ENCODE data around the gene LZTS2. TPM values are rescaled to one million over a fixed set of nuclear protein-coding genes. Genes with fewer than 3 reads are reported as not detected.

LZTS2 gene
- total RNA-seq, 2 experiments from 2014 or later, result 11.6 to 13.8 TPM

DNA sequence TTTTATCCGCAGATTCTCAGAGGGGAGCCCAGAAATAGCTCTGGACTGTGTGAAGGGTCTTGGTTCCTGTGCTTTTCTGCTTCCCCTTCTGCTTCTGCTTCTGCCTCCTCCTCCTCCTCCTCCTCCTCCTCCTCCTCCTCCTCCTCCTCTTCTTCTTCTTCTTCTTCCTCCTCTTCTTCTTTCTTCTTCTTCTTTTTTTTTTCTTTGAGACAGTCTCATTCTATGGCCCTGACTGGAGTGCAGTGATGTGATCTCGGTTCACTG is 19.8 kb downstream of the LZTS2 start:
- peaks cover 40% of the 10 kb centered on the region for H3K27me3 Mint-ChIP-seq (ENCODE audit: low read depth)
- ChIA-PET POLR2A (no interaction called here), CTCF (interaction anchor here (0.6 to 6.8 kb wide), 22 partner anchors 12 to 569 kb away, joined by 3 to 169 read pairs (median 5); partner anchors contain the start of genes DPCD, KAZALD1, LZTS2 and PDZD7)
- no peaks in the 10 kb centered on the region for H3K36me3 Mint-ChIP-seq (ENCODE audit: low read depth)
- no peak overlapping the region for H3K4me3 Mint-ChIP-seq
- H3K4me1 Mint-ChIP-seq (ENCODE audit: low read depth), result peaks cover 7% of the 10 kb centered on the region
- no peak for DNase-seq
- ATAC-seq, result no peak
- no peak overlapping the region for H3K27ac Mint-ChIP-seq
- H3K9me3 Mint-ChIP-seq (ENCODE audit: insufficient read depth), result no peaks in the 10 kb centered on the region

DNA sequence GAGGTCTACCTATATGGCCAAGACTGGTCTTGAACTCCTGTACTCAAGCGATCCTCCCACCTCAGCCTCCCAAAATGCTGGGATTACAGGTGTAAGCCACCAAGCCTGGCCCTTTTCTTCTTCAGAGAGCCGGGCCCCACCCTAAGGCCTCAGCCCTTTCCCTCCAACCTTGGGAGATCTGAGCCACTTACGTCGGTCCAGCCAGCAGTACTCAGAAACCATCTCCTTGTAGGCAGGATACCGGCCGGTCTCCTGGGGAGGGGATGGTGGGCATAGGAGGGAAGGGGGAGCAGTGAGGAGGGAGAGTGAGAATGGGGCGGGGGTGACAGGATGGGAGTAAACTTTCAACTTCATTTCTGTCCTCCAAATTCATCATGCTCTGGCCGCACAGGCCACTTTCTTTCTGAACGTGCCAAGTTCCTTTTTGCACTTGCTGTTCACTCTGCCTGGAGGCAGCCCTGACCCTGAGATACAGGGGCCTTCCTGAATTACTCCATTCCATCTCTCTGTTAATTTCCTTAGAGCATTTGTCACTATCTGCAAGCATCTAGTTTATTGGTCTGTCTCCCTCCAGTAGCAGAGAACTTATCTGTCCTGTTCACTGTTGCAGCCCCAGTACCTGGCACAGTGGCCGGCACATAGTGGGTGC is 20.9 kb downstream of the LZTS2 start:
- H3K4me1 Mint-ChIP-seq (ENCODE audit: low read depth), result peaks cover 5% of the 10 kb centered on the region
- no peak for DNase-seq
- no peak for ATAC-seq
- POLR2A ChIA-PET, result no interaction called here
- CTCF ChIA-PET, result interaction anchor here (2.3 to 6.8 kb wide), 4 partner anchors 11 to 22 kb away, joined by 16 to 169 read pairs (median 92); partner anchors contain the start of genes LZTS2, PDZD7 and SFXN3
- H3K27ac Mint-ChIP-seq, result no peak overlapping the region
- no peak overlapping the region for H3K4me3 Mint-ChIP-seq
- no peaks in the 10 kb centered on the region for H3K9me3 Mint-ChIP-seq (ENCODE audit: insufficient read depth)
- H3K36me3 Mint-ChIP-seq (ENCODE audit: low read depth), result no peaks in the 10 kb centered on the region
- H3K27me3 Mint-ChIP-seq (ENCODE audit: low read depth), result peaks cover 32% of the 10 kb centered on the region

DNA sequence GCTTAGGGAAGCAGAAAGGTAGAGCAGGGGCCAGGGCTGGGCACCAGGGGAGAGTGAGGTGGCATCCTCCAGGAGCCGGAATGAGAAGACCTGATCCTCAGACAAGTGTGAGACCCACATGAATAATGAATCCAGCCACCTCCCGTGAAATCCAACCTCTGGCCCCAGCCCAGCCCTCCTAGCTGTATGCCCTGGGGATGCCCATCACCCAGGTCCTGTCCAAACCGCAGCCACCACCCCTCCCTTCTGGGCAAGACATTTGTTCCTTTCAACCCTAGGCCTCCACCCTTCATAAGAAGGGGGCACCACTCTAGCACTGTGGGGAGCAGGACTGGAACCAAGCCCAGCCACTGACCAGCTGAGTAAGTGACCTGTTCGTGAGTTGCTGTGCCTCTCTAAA is 21.6 kb downstream of the LZTS2 start:
- Mint-ChIP-seq H3K4me1 (ENCODE audit: low read depth) (peaks cover 5% of the 10 kb centered on the region), H3K9me3 (ENCODE audit: insufficient read depth) (no peaks in the 10 kb centered on the region), H3K27me3 (ENCODE audit: low read depth) (peaks cover 28% of the 10 kb centered on the region), H3K4me3 (no peak overlapping the region), H3K27ac (no peak overlapping the region), H3K36me3 (ENCODE audit: low read depth) (no peaks in the 10 kb centered on the region)
- CTCF ChIA-PET, result no interaction called here
- DNase-seq (no peak), ATAC-seq (no peak)
- POLR2A ChIA-PET, result no interaction called here

DNA sequence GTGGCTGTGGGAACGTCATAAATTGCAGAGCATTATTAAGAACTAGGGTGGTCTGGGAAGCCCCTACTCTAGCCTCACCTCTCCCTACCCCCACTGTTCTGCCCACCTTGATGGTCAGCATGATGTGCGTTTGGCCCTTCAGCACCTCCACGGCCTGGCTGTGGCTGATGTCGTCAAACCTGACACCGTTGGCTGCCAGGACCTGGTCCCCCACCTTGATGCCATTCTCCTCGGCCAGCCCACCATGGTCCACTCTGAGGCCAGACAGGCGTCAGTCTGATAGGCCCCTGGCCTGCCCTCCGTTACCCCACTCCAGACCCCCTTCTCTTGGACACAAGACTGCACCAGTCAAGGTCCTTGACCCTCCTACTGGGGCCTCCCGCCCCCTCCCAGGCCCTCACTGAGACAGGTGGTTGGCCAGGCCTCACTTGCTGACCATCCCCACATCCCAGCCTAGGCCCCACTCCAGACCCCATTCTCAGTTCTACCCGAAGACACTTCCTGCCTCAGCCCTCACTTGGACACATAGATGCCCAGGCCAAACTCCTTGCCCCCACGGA is 22.2 kb downstream of the LZTS2 start:
- ChIA-PET CTCF (no interaction called here), POLR2A (no interaction called here)
- no peak overlapping the region for H3K4me3 Mint-ChIP-seq
- H3K9me3 Mint-ChIP-seq (ENCODE audit: insufficient read depth), result no peaks in the 10 kb centered on the region
- no peaks in the 10 kb centered on the region for H3K36me3 Mint-ChIP-seq (ENCODE audit: low read depth)
- DNase-seq (no peak), ATAC-seq (no peak)
- peaks cover 23% of the 10 kb centered on the region for H3K27me3 Mint-ChIP-seq (ENCODE audit: low read depth)
- H3K4me1 Mint-ChIP-seq (ENCODE audit: low read depth), result peaks cover 5% of the 10 kb centered on the region
- no peak overlapping the region for H3K27ac Mint-ChIP-seq

DNA sequence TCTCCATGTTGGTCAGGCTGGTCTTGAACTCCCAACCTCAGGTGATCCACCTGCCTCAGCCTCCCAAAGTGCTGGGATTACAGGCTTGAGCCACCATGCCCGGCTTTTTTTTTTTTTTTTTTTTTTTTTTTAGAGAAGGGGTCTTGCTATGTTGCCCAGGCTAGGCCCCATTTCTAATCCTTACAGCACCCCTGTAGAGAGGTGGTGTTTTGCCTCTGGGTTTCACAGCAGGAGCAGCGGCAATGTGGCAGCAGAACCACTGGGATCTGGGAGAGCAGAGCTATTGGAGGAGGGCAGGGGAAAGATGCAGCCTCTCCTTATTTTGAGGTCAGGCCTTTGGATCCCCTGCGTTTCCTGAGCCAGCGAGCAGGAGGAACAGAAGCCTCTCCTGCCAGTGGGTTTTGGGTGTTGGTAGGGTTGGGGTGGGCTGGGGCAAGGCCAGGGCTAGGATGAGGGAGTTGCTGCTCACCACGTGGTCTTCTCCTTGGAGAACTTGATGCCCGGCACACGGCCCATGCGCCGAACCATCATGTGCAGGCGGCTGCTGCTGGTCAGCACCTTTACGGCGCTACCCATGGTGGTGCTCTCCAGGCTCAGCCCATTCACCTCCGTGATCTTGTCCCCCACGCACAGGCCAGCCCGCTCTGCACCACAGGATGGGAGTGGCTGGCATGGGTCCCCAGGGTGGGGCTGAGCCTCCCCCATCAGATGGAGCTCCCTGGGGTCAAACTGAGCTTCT is 23.5 kb downstream of the LZTS2 start:
- no peak overlapping the region for H3K27ac Mint-ChIP-seq
- H3K36me3 Mint-ChIP-seq (ENCODE audit: low read depth), result no peaks in the 10 kb centered on the region
- ChIA-PET POLR2A (no interaction called here), CTCF (interaction anchor here (1.9 kb wide), 1 partner anchor 9 kb away, joined by 7 read pairs; no protein-coding TSS in a partner anchor)
- peaks cover 5% of the 10 kb centered on the region for H3K4me1 Mint-ChIP-seq (ENCODE audit: low read depth)
- no peak for DNase-seq
- H3K4me3 Mint-ChIP-seq, result no peak overlapping the region
- H3K27me3 Mint-ChIP-seq (ENCODE audit: low read depth), result peaks cover 17% of the 10 kb centered on the region
- no peak for ATAC-seq
- H3K9me3 Mint-ChIP-seq (ENCODE audit: insufficient read depth), result no peaks in the 10 kb centered on the region

DNA sequence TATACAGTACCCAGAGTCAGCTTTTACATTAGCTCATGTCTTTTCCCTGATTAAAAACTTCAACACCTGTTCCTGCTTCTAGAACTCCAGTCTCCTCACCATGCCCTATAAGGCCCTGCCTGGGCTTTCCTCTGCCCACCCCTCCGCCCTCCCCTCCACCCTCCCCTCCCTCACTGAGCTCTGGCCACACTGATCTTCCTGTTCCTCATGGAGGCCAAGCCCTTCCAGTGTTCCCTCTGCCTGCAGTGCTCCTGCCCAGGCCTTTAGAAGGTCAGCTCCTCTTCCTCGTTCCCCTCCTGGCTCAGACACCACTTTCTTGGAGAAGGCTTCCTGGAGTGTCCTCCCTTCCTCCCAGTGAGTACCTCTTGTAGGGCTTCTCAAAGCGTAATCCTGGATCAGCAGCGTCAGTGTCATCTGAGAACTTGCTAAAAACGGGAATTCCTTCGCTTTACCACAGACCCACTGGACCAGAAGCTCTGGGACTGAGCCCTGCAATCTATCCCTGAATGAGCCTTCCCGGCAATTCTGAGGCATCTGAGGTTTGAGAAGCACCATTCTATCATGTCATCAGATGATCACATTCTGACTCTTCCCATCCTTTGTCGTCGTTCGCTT is 27.6 kb downstream of the LZTS2 start:
- peaks cover 17% of the 10 kb centered on the region for H3K27me3 Mint-ChIP-seq (ENCODE audit: low read depth)

DNA sequence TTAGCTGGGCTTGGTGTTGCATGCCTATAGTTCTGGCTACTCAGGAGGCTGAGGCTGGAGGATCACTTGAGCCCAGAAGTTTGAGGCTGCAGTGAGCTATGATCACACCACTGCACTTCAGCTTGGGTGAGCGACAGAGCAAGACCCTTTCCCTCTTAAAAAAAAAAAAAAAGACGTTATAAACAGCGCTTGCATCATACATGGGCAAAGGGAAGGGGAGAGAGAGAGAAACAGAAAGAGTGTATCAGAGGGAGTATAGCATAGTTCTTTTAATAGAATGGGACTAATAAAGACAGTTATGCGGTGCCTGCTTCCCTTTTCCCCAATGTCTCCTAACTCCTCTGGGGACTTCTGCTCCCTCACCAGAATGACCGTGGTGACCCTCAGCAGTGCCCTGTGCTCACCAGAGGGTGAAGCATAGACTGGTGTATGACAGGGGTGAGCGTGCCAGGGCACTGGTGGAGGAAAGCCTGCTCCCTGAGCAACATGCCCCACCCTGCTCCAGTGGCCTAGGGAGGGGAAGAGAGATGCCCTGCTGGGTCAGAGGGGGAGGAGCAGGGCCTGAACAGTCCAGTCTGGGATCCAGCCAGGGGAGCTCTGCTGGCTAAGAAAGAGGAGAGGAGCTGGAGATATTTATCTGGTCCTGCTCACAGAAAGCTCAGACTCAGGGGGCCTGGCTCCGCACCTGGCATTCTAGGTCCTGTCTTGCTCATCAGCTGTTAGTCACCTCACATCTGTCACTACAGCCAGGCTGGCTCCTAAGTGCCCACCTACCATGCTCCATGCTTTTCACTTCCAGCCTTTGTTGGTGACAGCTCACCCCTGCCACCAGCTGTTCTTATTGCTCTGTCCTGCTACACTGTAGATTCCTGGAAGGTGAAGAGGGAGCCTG is 29.1 kb downstream of the LZTS2 start:
- H3K4me3 Mint-ChIP-seq, result no peak overlapping the region
- no peak overlapping the region for H3K27ac Mint-ChIP-seq
- CTCF ChIA-PET, result interaction anchor here (0.8 to 14.0 kb wide), 5 partner anchors 10 to 33 kb away, joined by 3 to 169 read pairs (median 3); partner anchors contain the start of gene KAZALD1
- no peaks in the 10 kb centered on the region for H3K9me3 Mint-ChIP-seq (ENCODE audit: insufficient read depth)
- H3K4me1 Mint-ChIP-seq (ENCODE audit: low read depth), result peaks cover 20% of the 10 kb centered on the region
- DNase-seq (no peak), ATAC-seq (no peak)
- H3K36me3 Mint-ChIP-seq (ENCODE audit: low read depth), result no peaks in the 10 kb centered on the region
- POLR2A ChIA-PET, result no interaction called here
- H3K27me3 Mint-ChIP-seq (ENCODE audit: low read depth), result peaks cover 17% of the 10 kb centered on the region

More for the DNA sequence above, 27.6 kb downstream of the LZTS2 start:
- Mint-ChIP-seq H3K9me3 (ENCODE audit: insufficient read depth) (no peaks in the 10 kb centered on the region), H3K36me3 (ENCODE audit: low read depth) (no peaks in the 10 kb centered on the region), H3K4me1 (ENCODE audit: low read depth) (peaks cover 6% of the 10 kb centered on the region), H3K4me3 (no peak overlapping the region), H3K27ac (no peak overlapping the region)
- ChIA-PET CTCF (interaction anchor here (1.0 to 14.0 kb wide), 4 partner anchors 10 to 32 kb away, joined by 3 to 169 read pairs (median 4); no protein-coding TSS in a partner anchor), POLR2A (no interaction called here)
- DNase-seq (no peak), ATAC-seq (no peak)

DNA sequence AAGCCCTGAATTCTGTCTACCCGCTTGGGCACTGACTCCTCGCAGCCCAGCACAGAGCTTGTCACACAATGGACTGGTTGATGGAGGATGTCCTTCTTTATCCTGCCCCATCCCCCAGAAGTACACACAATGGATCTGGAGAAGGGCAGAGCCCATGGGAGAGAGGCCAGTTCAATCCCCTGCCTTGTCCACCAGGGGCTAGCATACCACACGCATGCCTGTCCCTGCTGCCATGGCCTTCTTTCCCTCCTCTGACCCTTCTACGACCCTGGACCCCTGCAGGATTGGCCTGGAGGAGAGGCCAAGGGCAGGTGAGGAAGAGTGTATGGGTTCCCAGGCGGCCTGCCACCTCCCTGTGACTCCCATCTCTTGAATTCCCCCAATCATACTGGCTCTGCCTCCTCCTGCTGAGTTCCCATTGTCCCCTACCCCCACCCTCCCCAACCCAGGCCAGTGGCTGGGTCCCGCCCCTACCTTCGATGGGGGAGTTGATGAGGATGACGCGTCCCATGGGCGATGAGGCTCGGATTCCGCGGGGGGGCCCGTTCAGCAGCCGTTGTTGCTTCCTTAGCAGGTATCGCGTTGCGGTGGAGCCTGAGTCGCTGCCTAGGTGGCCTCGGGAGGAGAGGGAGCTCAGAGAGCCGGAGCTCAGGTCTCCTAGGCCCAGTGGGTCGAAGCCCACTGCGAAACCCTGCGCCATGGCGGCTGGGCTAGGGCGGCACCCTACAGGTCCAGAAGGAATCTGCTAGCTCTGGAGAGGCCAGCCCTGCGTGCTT is 30.1 kb downstream of the LZTS2 start:
- CTCF ChIA-PET, result interaction anchor here (0.8 to 14.0 kb wide), 7 partner anchors 9 to 33 kb away, joined by 3 to 169 read pairs (median 6); partner anchors contain the start of gene KAZALD1
- Mint-ChIP-seq H3K4me3 (no peak overlapping the region), H3K4me1 (ENCODE audit: low read depth) (peaks cover 20% of the 10 kb centered on the region), H3K27ac (no peak overlapping the region), H3K36me3 (ENCODE audit: low read depth) (no peaks in the 10 kb centered on the region), H3K9me3 (ENCODE audit: insufficient read depth) (no peaks in the 10 kb centered on the region), H3K27me3 (ENCODE audit: low read depth) (peaks cover 17% of the 10 kb centered on the region)
- DNase-seq, result no peak
- no peak for ATAC-seq
- POLR2A ChIA-PET, result interaction anchor here (1.6 kb wide), 1 partner anchor 32 kb away, joined by 5 read pairs; no protein-coding TSS in a partner anchor

DNA sequence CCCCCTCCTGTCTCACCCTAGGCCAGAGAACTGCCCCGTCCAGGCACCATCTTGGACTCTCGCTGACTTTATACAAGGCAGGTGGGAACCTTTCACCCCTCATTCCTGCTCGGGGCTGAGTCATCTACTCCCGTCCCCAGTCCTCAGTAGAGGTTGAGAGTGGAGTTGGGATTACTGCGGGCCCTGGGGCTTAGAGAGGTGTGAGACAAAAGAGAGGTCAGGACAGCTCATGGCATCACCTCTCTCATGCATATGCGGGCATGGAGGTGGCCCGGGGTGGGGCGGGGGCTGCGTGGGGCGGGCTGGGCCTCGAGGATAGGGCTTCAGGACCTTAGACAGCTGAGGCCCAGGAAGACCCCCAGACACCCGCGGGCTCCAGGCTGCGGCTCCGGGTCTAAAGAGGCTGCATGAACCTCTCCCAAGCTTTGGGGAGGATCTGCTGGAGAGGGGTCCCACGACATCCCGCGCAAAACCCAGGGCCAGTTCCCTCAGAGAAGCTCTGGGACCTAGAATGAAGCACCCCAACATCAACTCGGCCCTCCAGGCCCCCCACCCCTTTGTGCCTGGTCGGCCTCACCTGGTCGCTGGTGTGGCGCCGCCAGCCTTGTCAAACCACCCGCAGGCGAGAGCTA is 31.0 kb downstream of the LZTS2 start:
- peaks cover 2% of the 10 kb centered on the region for H3K36me3 Mint-ChIP-seq (ENCODE audit: low read depth)
- DNase-seq (no peak), ATAC-seq (no peak)
- POLR2A ChIA-PET, result interaction anchor here (0.6 to 1.6 kb wide), 4 partner anchors 11 to 65 kb away, joined by 3 to 5 read pairs (median 4); no protein-coding TSS in a partner anchor
- H3K27me3 Mint-ChIP-seq (ENCODE audit: low read depth), result peaks cover 17% of the 10 kb centered on the region
- CTCF ChIA-PET, result interaction anchor here (1.0 to 14.0 kb wide), 12 partner anchors 10 to 117 kb away, joined by 3 to 169 read pairs (median 10); no protein-coding TSS in a partner anchor
- H3K9me3 Mint-ChIP-seq (ENCODE audit: insufficient read depth), result no peaks in the 10 kb centered on the region
- H3K4me1 Mint-ChIP-seq (ENCODE audit: low read depth), result peaks cover 20% of the 10 kb centered on the region
- peak overlapping the region; percentile 79 for H3K4me3 Mint-ChIP-seq
- H3K27ac Mint-ChIP-seq, result peak overlapping the region; percentile 90

DNA sequence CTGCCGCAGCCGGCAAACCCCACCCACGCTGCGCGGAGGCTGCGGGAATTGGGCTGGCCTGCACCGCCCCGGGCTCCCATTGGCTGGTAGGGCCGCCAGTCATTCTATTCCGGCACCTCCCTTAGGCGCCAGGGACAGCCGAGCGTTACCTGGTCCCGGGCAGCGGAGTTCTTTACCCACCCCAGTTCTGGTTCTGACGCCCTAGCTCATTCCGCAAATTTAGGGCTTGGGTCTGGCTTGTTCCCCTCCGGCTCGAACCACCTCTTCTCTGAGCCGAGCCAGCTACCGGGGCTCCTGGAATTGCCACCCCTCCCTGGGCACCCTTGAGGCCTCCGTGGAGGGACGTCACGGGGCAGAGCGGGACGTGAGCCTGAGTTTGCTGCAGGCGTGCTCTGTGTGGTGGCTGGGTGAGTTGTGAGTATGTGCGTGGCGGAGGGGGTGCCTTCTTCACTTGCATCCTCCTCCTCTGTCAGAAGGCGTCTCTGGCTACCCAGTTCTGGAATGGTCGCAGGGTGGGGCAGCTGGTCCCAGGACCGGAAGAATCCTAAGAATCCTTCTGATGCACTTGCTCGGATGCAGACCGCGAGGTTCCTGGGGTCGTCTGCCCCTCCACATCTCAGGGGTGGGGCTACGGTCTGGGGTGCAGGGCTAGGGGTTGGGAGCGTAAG is 31.7 kb downstream of the LZTS2 start, which contains the start of the genes PDZD7 and SFXN3:
PDZD7 (minus strand) TSS at position 2 of the 668 bp plus-strand sequence. CDS start 910 bp downstream, outside the sequence.
SFXN3 (plus strand) TSS at position 107 of the 668 bp plus-strand sequence. CDS start 3,461 bp downstream, outside the sequence.
- peaks cover 20% of the 10 kb centered on the region for H3K4me1 Mint-ChIP-seq (ENCODE audit: low read depth)
- ATAC-seq, result peak; percentile 90
- CTCF ChIA-PET, result interaction anchor here (1.0 to 14.0 kb wide), 14 partner anchors 9 to 117 kb away, joined by 3 to 169 read pairs (median 6); no protein-coding TSS in a partner anchor
- DNase-seq, result peak; percentile 97
- H3K9me3 Mint-ChIP-seq (ENCODE audit: insufficient read depth), result no peaks in the 10 kb centered on the region
- H3K36me3 Mint-ChIP-seq (ENCODE audit: low read depth), result peaks cover 8% of the 10 kb centered on the region
- H3K4me3 Mint-ChIP-seq, result peak within 1 kb of the TSS; percentile 79
- peak within 1 kb of the TSS; percentile 90 for H3K27ac Mint-ChIP-seq
- POLR2A ChIA-PET, result interaction anchor here (0.6 to 1.6 kb wide), 5 partner anchors 10 to 65 kb away, joined by 3 to 5 read pairs (median 3); no protein-coding TSS in a partner anchor
- peaks cover 17% of the 10 kb centered on the region for H3K27me3 Mint-ChIP-seq (ENCODE audit: low read depth)
